Colon (tissue), 2 donors: ENCODE data around the gene C6.
A peak's percentile ranks its signal among the peaks of the same experiment; 100 is the strongest.
"Not testable (repeated sequence)": the region's sequence is repeated elsewhere in the genome, so short reads cannot be mapped to it uniquely, and the experiment has no call there.

Experiments
- FAIRE-seq: peaks from 2 replicates; lab custom pipeline; 2012; peaks lifted over from hg19 to GRCh38; lab: Jason Lieb, UNC
- donor health status: control.
- donor health status: control.

Gene C6

DNA sequence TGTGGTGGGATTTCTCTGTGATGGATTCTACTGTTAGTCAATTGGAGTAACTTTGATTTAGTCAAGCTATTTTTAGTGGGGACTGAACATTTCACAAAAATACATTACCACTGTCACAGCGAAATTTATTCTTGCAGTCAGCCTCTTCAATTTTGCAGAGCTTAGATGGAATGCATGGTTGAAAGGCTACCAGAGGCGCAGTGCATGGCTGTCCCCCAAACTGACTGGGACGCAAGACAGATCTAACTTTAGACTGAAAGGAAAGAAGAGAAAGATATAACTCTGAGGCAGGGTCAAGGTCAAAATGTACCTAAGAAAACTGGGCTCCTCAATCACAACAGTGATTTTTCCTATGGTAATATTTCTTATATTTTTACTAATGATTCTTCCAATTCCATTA lies 13.7 kb downstream of the C6 start:
- FAIRE-seq: no peak

DNA sequence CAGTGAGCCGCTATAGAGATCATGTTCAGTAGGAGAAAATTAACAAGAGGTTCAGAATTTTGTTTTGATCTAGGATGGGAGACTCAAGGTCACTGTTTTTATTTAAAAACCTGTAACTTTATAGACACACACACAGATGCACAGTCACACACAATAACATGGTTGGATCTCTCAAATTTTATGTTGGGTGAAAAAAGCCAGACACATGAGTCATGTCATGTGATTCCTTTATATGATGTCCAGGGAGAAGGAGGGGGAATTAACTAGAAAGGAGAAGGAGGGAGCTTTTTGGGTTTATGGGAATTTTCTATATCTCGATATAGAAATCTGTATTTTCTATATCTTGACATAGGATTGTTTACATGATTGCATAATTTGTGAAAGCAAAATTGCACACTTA lies 17.1 kb downstream of the C6 start:
- no peak for FAIRE-seq

DNA sequence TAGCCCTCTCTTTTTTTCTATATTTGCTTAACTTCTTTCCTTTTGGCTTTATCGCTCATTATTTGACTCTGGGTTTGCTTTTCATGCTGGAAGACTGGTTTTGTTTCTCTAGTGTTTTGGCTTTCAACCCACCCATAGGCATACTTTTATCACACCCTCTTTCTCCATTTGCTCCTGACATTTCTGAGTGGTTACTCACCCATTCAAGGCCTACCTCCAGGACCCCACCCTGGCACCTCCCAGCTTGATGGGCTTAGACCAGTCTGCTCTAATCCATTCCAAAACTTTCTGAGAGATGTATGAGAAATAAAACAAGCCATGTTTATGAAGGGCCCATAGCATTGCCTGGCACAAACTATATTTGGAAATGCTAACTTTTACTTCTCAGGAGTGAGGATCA lies 18.1 kb downstream of the C6 start:
- FAIRE-seq: no peak

DNA sequence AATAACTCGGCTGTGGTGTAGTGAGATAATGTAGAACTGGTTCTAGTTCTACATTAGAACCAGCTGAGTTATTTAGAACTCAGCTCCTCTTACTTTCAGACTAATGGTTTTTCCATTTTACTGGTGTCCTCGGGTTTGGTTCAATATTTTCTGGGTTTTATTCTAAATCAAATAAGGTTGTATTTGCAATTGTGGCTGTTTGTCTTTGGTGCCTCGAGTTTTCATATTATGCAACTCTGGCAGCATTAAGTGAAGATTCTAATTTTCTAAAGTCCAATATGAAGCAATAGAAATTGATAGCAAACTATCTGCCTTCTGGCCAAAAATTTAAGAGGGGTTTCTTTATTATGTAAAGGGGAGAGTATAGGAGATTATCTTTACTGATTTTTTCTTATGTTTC lies 19.0 kb downstream of the C6 start:
- FAIRE-seq: no peak

DNA sequence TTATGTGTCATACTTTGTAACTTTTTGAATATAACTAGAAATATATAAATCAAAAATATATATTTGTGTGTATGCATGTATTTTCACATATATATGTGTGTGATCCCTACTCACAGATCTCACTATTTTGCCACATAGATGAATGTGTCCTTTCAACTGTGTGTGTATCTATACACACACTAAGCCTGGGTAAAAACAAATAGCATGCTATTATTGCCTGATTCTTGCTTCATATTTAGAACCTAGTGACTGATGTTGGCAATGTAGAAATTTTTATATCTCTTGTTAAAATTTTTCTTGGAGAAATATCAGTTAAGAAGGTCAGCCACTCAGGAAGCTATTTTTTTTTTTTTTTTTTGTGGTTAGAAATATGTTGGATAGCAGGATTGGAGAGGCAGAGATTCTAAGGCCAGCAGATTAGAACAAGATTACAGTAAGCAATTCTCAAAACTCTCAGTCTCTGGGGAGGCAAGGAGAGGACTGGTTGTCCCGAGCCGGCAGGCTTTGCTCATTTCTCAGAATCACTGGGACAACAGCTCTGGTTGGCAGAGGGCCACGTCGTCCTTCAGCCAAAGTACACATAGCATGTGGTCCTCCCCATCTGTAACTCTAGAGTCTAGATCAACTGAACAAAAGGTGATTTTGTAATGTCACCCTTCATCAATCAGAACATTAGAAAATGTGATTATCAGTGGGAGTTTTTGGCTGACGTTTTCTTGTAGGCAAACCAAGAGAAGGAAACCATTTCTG lies 19.7 kb downstream of the C6 start:
- FAIRE-seq: no peak

DNA sequence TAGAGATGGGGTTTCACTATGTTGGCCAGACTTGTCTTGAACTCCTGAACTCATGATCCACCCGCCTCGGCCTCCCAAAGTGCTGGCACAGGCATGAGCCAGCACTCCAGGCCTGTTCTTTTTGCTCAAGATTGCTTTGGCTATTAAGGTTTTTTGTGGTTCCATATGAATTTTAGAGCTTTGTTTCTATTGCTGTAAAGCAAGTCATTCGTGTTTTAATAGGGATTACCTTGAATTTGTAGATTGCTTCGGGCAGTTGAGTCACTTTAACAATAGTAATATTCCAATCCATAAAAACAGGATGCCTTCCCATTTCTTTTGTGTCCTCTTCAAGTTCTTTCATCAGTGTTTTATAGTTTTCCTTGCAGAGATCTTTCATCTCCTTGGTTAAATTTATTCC lies 22.1 kb downstream of the C6 start:
- FAIRE-seq: no peak

DNA sequence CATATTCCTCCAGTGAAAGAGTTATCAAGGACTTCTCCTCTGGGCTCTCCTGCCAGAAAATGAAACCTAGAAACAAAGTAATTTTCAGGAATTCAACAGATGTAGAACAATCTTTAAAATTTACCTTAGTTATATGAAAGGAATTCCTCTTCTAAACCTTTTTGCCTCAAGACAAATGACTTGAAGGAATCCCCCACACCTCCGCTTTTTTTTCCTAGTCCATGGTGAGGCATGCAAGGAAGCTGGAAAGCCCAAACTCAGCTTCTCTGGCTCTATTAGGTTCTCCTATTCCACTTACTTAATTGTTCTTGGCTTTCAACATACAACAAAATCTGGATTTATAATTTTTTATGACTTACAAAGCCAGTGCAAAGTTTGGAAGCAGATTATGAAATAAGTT lies 27.2 kb downstream of the C6 start:
- no peak for FAIRE-seq

DNA sequence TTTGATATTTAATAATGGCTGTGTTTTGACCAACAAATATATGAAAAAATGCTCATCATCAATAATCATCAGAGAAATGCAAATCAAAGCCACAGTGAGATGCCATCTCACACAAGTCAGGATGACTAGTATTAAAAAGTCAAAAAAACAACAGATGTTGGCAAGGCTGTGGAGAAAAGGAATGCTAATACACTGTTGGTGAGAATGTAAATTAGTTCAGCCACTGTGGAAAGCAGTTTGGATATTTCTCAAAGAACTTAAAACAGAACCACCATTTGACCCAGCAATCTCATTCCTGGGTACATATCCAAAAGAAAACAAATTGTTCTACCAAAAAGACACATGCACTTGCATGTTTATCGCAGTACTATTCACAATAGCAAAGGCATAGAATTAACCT lies 30.0 kb downstream of the C6 start:
- FAIRE-seq: not testable (repeated sequence)

DNA sequence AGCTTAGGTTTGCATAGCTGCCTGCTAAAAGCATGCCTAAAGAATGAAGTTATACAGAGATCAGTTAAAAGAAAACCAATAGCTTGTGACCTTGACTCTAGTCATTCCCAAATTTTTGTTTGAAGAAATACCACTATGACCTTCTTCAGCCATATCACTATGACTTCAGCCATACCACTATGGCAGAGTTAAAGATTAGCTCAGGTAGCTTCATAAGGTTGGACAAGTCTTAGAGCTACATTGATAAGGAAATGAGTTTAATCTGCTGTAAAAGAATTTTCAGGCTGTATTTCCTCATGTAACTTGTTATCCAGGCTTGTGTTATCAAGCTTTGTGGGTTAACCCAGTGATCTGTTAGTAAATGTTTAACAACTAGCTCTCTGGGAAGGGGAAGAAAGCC lies 30.7 kb downstream of the C6 start:
- FAIRE-seq: peak; percentile 64

DNA sequence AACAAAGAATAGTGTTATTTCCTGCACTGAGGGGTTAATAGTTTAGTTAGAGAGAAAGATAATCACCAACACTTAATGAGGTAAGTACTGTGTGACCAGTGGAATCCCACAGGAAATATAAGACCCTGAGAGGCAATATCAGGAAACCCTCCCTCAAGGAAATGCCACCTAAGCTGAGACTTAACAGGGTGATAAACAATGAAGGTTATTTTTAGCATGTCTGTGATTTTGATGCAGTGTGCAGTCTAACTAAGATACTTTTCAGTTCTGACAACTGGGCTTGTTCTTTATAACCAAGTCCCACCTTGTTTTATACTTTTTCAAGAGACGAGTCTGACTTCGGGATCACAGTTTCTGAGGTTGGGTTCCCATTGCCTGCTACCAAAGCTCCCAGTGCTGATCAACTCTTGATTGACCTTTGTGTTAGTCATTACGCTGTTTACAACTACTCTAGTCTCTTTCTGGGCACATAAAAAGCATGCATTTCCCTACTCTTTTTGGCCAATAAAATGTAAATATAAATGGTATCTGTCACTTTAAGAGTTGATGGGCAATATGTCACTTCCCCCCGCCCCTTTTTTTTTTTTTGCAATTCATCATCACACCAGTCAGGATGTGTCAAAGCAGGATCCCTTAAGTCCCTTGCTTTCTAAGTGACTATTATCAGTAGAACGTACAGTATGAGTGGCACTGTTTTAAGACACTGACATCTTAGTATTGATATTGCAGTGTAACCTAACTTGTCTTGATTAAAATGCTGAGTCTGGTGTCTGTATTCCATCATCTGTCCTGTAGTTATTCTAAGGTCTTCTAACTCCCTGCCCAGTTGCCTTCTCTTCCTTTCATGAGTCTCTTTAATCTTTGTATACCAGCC lies 31.4 kb downstream of the C6 start:
- no peak for FAIRE-seq

DNA sequence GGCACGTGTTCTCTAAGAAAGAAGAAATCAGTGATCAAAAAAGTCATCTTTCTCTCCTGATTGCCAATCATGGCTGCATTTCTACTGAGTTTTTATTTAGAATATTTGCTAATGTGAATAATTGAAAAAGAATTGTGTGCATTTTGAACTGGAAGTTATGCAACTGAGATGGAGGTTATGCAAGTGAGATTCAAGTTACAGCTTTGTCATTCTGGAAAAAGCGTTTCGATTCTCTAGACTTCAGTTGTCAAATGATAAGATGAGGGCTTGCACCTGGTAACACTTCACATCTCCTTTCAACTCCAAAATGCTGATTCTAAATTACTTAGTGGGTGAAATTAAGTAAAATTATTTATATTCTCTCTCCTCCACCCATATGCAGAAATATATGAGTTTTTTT lies 36.4 kb downstream of the C6 start:
- FAIRE-seq: no peak

DNA sequence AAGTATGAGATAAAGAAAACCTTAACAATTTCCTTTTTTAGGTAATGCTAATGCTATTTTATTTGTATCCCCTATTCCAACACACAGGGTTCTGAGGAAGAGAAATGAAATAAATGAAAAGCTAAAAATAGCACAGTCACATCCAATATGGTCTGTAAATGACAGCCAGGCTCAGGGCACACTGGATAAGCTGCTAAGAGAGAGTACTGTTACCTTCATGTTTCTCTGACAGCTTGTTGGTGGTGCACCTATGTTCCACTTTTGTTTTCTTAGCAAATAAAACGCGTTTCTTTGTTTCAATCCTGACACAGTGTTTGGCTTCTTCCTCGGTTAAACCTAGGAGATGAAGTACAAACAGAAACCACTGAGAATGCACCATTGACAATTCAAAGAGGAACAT lies 41.3 kb downstream of the C6 start:
- no peak for FAIRE-seq

DNA sequence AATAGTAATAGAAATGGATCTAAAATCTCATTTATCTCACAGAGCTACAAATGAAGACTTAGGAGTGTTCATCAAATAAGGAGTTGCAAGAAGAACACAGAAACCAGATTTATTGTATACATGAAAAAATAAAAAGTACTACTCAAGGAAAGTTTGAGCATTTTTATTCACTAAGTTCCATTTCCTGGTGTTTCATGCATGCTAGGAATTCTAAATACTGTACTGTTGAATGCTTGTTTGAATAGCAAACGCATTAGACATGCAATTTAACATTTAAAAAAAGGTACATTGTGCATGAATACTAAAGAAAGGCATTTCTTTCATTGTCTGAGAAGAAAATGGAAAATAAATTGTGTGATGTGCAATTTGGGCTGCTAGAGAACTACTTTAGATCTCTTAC lies 52.1 kb downstream of the C6 start:
- no peak for FAIRE-seq

DNA sequence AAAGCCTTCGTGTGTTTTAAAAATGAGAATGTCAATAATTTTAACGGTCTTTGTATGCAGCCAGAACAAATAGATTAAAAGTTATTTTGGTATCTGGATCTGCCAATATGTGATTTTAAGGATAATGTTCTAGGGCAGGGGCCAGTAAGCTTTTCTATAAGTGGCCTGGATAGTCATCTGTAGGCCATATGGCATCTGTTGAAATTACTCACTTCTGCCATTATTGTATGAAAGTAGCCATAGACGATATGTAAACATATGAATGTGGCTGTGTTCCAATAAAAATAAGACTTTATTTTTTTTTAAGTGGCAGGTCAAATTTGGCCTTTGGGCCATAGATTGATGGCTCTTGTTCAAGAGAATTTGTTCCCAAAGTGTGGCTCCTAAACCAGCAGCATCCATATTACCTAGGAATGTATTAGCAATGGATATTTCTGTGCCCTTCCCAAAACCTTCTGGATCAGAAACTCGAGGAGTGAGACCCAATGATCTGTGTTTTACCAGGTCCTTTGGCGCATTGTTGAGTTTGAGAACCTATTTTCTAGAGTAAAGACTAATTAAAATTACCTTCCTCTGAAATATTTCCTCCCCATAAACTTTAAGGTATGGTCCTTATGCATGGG lies 55.9 kb downstream of the C6 start:
- no peak for FAIRE-seq

DNA sequence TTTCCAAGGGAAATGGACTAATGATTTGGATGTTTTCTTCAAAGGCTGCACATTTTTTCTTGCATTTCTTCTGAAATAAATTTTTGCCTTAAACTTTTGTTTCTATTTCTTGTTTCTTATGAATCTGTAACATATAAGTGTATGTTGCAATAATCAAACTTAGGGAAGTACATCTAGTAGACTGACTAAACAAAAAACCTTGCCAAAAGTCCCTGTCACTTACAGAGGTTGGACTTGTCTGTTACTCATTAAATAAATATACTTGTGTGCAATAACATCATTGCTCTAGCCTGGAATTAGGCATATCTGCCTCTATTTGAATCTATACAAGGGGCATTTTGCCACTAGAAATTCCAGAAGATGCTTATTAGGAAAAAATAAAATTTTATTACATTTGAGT lies 56.6 kb downstream of the C6 start:
- no peak for FAIRE-seq

DNA sequence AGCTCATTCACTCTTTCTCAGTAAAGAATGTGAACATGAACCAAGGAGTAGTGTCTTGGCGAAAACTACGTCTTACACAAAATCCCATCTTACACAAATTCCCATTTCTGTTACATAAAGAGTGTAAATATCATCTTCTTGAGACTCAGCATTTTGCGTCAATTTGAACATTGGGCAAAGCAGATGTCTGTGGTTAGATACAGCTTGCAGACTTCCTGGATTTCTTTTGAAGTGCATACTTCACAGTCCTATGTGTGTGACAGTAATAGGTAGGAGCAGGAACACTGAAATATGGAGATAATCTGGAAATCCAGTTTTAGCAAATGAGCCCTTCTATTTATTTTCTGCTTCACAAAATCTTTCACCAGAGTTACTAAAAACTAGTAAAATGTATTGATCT lies 58.8 kb downstream of the C6 start:
- FAIRE-seq: no peak

DNA sequence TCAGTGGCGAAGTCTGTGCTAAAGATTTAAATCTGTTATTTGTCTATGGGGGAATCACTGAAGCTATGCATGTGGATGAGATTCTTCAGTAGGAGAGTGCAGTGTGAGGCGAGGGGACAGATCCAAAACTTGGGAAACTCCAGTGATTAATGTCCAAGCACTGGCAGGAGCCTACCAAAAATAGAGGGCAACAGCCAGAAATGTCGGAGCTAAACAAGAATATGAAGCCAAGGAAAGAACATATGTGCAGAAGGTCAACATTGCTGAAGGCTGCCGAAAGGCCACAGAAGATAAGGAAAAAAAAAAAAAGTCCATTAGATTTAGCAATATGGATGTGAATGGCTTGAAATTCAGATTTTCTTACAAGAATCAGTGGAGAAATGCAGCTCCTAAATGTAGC lies 61.8 kb downstream of the C6 start:
- FAIRE-seq: no peak

DNA sequence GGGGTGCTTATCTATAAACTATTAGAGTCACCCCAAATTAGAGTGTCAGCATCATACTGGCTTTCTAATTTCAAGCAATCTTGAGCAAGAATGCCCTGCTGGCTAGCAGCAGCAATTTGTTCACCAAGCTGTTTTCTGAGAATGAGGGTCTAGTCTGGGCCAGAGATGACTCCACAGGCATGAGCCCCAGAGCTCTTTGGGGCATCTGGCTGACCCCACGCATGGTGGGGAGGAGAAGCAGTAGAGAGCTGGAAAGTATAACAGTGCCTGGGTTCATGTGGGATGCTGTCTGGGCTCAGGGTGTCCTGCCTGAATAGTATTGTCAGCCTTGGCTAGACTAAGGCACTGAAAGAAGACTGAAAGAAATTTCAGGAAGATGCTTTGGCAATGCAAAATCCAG lies 64.9 kb downstream of the C6 start:
- no peak for FAIRE-seq

DNA sequence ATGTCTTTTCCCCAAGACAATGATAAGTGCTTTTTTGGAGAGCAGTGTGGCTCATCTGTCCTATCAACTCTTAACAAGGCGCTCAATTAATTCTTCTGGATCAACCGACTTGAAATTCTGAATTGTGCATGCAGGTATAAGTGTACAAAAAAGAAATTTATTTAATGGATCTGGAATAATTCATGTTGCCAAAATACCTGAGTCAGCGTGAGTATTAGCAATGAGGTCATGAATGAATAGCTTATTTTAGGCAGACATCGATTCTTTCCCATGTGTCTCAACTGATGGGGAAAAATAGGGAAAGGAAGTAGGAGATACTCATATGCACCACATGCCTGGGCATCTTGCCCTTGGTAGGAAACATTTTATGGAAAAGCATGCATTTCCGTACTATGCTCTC lies 68.0 kb downstream of the C6 start:
- FAIRE-seq: no peak

DNA sequence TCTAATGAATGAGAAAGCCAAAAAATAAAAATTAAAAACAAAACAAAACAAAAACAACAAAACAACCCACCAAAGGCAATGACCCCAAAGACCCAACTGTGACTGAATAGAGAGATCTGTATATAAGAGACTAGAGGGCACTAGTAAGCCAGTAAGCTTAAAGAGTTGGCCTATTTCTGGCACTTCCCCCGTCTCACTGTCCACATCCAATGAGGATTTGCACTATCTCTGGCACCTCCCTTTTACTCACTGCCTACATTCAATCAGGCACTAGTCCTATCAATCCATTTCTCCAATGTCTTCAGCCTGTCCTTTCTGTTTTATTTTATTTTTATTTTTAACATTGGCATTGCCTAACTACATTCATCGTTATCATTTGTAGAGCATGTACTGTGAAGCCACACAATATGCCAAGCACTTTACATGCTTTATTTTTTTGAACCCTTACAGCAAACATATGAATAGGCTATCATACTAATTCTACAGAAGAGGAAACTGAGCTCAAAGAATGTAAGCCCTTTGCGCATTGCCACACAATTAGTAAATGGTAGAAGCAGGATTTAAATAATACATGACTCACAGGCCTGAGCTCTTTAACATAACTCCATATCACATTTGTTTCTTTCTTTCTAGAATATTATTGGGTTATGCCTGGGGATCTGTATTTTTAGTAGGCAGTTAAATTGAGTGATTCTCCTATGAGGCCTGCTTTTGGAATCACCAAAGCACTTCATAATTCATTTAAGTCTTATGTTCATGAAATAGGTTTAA lies 70.0 kb downstream of the C6 start:
- FAIRE-seq: no peak

DNA sequence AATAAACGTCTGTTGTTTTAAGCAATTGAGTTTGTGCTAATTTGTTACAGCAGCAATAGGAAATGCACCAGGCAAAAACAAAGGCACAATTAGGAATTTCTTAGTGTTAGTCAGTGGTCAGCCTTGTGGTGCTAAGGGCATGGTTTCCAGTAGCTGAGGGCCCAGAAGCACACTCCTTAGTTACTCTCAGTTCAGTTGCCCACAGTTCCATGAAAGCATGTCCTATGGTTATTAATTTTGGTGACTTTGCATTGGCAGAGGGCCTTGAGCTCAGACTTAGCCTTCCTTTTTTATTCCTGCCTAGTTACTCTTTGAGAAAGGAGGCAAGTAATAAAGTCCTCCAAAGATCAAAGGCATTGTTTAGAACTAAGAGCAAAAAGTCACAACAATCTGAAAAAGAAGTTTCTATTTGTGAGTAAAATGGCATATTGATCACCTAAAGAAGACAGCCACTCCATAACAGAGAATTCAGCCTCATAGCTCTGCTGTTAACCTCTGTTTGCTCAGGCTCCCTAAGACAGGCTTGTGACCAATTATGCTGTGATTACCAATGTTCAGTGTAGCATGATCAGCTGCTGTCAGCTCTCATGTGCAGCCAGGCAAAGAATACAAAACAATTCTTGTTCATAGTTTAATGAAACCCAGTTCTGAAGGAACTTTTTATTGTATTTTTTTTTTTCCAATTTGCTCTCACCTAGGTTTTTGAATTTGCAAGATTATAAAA lies 85.2 kb downstream of the C6 start:
- FAIRE-seq: no peak

DNA sequence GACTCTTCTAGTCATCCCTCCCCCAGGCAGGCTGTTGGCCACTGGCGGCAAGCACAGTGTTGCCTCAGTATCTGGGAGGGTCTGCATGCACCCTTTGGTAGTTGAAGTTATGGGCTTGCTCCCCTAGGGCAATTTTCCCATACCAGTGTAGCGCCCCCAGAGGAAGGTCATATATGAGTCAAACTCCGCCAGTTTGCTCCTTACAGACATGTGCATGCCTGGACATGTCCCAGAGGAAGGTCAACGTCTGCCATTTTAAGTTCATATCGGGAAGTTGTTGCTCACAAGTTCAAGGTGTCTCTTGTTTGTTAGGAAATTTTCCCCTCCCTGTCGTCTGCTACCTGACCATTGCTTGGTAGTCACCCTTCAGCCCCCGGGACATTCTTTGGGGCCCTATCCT lies 90.9 kb downstream of the C6 start:
- no peak for FAIRE-seq
